GM12891 (cell line): Measurements from ENCODE around the gene ADGRV1.

Experiments used
- PAX5 ChIP-seq: IDR thresholded peaks from 2 replicates; pipeline ENCODE4 v1.6.1; 2011; ENCODE audit warnings: low read length, moderate library complexity, mild to moderate bottlenecking; ENCODE audit not compliant: insufficient read depth, severe bottlenecking
- POLR2A ChIP-seq: IDR thresholded peaks from 2 replicates; pipeline ENCODE4 v1.6.1; 2011; ENCODE audit warnings: low read depth, low read length, control low read depth
- POU2F2 ChIP-seq: IDR thresholded peaks from 2 replicates; pipeline ENCODE4 v1.6.1; 2011; ENCODE audit warnings: low read depth, mild to moderate bottlenecking, control low read depth, low read length, moderate library complexity
- SPI1 ChIP-seq: IDR thresholded peaks from 2 replicates; pipeline ENCODE4 v1.6.1; 2011; ENCODE audit warnings: low read depth, low read length, control low read depth
- TAF1 ChIP-seq: IDR thresholded peaks from 2 replicates; pipeline ENCODE4 v1.6.1; 2011; ENCODE audit warnings: low read depth, low read length, control low read depth

- TF ChIP-seq POLR2A (no peak), SPI1 (no peak), POU2F2 (no peak), TAF1 (no peak), PAX5 (no peak)
These were observed 620.4 kb downstream of the ADGRV1 start for GRCh38 chr5:91179018-91179417.
